Activated naive CD4-positive, alpha-beta T cell treated with anti-CD3 and anti-CD28 coated beads for 36 hours (primary cell): ENCODE results near the gene PDIA5. TPM values are rescaled to one million over a fixed set of nuclear protein-coding genes. Genes with fewer than 3 reads are reported as not detected.

Source experiments
- CTCF ChIA-PET: fragments of 350-600 bp; sonication (Branson Sonifier 250); formaldehyde crosslinking; loops from one replicate; lab custom pipeline; 2021; ENCODE audit warnings: antibody characterized with exemption; lab: Charles Lee
- DNase-seq: peaks from one replicate; pipeline ENCODE4 v3.0.0-alpha.2; 2020
- H3K27ac Mint-ChIP-seq: one replicate; pipeline ENCODE4 v1.8.0; 2021; ENCODE audit warnings: mild to moderate bottlenecking, mixed read lengths
- H3K27me3 Mint-ChIP-seq: one replicate; pipeline ENCODE4 v1.8.0; 2021; ENCODE audit warnings: low read depth, mixed read lengths
- H3K36me3 Mint-ChIP-seq: one replicate; pipeline ENCODE4 v1.8.0; 2021; ENCODE audit warnings: low read depth, mixed read lengths
- H3K4me1 Mint-ChIP-seq: one replicate; pipeline ENCODE4 v1.8.0; 2021; ENCODE audit warnings: low read depth, mixed read lengths
- H3K4me3 Mint-ChIP-seq: one replicate; pipeline ENCODE4 v1.8.0; 2021; ENCODE audit warnings: mild to moderate bottlenecking, moderate library complexity, mixed read lengths
- H3K9me3 Mint-ChIP-seq: one replicate; pipeline ENCODE4 v1.8.0; 2021; ENCODE audit warnings: mixed read lengths
- intact Hi-C: fragments of 100-400 bp; cut with micrococcal nuclease; formaldehyde crosslinking; loops from one replicate; pipeline ENCODE4 v1.15.1; 2023
- total RNA-seq, 2 experiments: library from RNA; stranded (reverse); gene quantifications; one replicate each; pipeline ENCODE4 v1.2.3, GENCODE V29; 2021

PDIA5 gene
- total RNA-seq, 2 experiments from 2014 or later: 20.7 to 21.2 TPM

- H3K4me3 Mint-ChIP-seq: no peak overlapping the region
- H3K36me3 Mint-ChIP-seq: peaks cover 22% of the 10 kb centered on the region
- no peaks in the 10 kb centered on the region for H3K27me3 Mint-ChIP-seq
- H3K4me1 Mint-ChIP-seq: no peaks in the 10 kb centered on the region
- CTCF ChIA-PET: no interaction called here
- H3K9me3 Mint-ChIP-seq: no peaks in the 10 kb centered on the region
- no peak overlapping the region for H3K27ac Mint-ChIP-seq
- DNase-seq: no peak
- intact Hi-C loops: no loop called here
These were observed 67.8 kb downstream of the PDIA5 start for GRCh38 chr3:123134671-123135070.

- H3K36me3 Mint-ChIP-seq: peaks cover 24% of the 10 kb centered on the region
- no peak overlapping the region for H3K4me3 Mint-ChIP-seq
- H3K9me3 Mint-ChIP-seq: no peaks in the 10 kb centered on the region
- H3K4me1 Mint-ChIP-seq: no peaks in the 10 kb centered on the region
- CTCF ChIA-PET: interaction anchor here (1.0 kb wide), 1 partner anchor 14 kb away, joined by 3 read pairs; no protein-coding TSS in a partner anchor
- intact Hi-C loops: no loop called here
- H3K27ac Mint-ChIP-seq: no peak overlapping the region
- H3K27me3 Mint-ChIP-seq: no peaks in the 10 kb centered on the region
- no peak for DNase-seq
These were observed 70.2 kb downstream of the PDIA5 start for GRCh38 chr3:123137001-123137400.

DNA sequence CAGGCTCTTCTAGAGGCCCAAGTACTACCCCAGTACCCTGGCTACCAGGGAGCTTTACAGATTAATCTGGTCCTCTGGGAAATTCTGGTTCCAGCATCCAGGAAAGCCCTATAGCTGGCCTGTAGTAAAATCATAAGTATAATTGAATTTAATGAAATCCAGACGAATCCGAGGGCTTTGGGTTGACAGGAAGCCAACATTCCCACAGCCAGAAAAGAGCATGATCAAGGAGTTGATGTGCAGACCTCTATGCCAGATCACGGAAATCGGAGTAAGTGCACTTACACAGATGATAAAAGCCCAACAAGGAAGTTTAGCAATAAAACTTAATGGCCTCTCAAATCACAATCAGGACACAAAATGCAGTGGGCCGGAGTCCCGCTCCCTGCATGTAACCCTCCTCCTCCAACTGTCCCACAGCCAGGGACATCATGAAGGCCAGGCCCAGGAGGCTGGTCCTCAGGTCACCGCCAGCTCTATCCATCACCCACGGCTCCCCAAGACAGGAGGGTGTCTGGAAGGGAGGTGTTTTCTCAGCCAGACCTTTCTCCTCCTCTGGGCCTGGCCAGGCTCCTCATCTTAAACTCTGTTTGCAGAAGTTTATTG, 72.1 kb downstream of the PDIA5 start:
- Mint-ChIP-seq H3K9me3 (no peaks in the 10 kb centered on the region), H3K27me3 (no peaks in the 10 kb centered on the region), H3K4me1 (no peaks in the 10 kb centered on the region), H3K27ac (no peak overlapping the region), H3K4me3 (no peak overlapping the region), H3K36me3 (peaks cover 28% of the 10 kb centered on the region)
- intact Hi-C loops: no loop called here
- no peak for DNase-seq
- CTCF ChIA-PET: no interaction called here

DNA sequence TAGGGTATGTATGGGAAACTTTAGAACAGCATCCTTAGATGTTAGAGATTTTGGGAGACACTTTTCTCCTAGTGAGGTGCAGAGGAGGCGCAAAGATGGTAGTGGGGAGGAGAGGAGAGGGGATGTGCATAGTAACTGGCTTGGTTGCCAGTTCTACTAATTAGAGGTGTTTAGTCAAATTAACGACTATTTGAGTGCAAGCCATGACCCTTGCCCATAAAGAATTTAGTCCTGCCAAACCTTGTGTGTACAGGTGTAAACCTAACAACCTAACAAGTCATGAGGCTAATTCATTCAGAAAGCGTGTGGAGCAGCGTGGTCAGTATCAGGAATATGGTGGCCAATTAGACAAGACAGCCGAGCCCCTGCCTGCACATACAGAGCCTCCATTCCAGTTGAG, 72.7 kb downstream of the PDIA5 start:
- peaks cover 26% of the 10 kb centered on the region for H3K36me3 Mint-ChIP-seq
- no peak for DNase-seq
- no peak overlapping the region for H3K4me3 Mint-ChIP-seq
- no peaks in the 10 kb centered on the region for H3K27me3 Mint-ChIP-seq
- CTCF ChIA-PET: no interaction called here
- no peaks in the 10 kb centered on the region for H3K9me3 Mint-ChIP-seq
- intact Hi-C loops: no loop called here
- no peaks in the 10 kb centered on the region for H3K4me1 Mint-ChIP-seq
- no peak overlapping the region for H3K27ac Mint-ChIP-seq

DNA sequence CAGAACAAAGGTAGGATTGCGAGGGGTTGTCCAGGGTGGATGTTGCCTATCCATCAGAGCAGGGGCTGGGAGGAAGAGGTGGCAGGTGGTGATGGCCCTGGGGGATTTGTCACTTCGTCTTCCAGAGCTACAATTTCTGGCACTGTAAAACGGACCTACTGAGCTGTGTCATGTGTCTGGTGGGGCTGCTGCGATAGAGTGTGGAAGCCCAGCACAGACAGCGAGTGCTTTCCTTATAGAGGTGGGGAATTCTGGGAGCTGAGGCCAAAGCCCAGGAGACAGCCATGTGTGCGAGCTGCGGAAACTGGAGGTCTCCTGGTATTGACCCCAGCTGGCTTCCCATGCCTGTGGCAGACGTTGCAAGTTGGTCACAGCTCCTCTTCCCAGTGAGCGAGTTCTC, 73.7 kb downstream of the PDIA5 start:
- Mint-ChIP-seq H3K27me3 (no peaks in the 10 kb centered on the region), H3K4me1 (no peaks in the 10 kb centered on the region), H3K27ac (no peak overlapping the region), H3K4me3 (no peak overlapping the region), H3K36me3 (peaks cover 21% of the 10 kb centered on the region), H3K9me3 (no peaks in the 10 kb centered on the region)
- CTCF ChIA-PET: no interaction called here
- DNase-seq: no peak
- intact Hi-C loops: no loop called here

DNA sequence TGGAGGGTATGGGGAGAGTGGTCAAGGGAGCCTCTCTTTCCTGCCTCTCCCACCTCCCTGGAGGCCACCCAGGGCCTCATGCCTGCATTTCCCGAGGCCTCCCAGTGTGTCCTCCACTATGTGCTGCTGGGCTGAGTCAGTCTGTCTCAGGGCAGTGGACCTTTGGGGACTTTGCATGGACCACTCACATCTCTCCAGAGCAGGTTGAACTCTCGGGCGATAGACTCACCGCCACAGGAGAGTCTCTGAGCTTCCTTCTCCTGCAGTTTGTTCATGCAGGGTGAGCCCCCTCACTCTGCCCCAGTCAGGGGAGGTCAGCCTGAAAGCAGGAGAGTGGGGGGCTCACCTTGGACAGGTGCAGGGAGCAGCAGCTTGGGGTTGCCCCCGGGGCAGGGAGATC, 74.5 kb downstream of the PDIA5 start:
- Mint-ChIP-seq H3K27me3 (no peaks in the 10 kb centered on the region), H3K27ac (no peak overlapping the region), H3K9me3 (no peaks in the 10 kb centered on the region), H3K4me3 (no peak overlapping the region), H3K4me1 (no peaks in the 10 kb centered on the region), H3K36me3 (peaks cover 26% of the 10 kb centered on the region)
- intact Hi-C loops: no loop called here
- DNase-seq: no peak
- CTCF ChIA-PET: no interaction called here

GRCh38 chr3:123143669-123144411, 77.0 kb downstream of the PDIA5 start:
- Mint-ChIP-seq H3K4me3 (no peak overlapping the region), H3K27ac (no peak overlapping the region)

GRCh38 chr3:123147754-123148535, 81.1 kb downstream of the PDIA5 start:
- CTCF ChIA-PET: interaction anchor here (0.8 kb wide), 1 partner anchor 13 kb away, joined by 3 read pairs; no protein-coding TSS in a partner anchor
- Mint-ChIP-seq H3K9me3 (peaks cover 3% of the 10 kb centered on the region), H3K4me3 (no peak overlapping the region), H3K36me3 (peaks cover 68% of the 10 kb centered on the region), H3K27me3 (no peaks in the 10 kb centered on the region), H3K27ac (no peak overlapping the region), H3K4me1 (no peaks in the 10 kb centered on the region)
- intact Hi-C loops: no loop called here
- no peak for DNase-seq

More at GRCh38 chr3:123143669-123144411, 77.0 kb downstream of the PDIA5 start:
- no peak for DNase-seq
- peaks cover 41% of the 10 kb centered on the region for H3K36me3 Mint-ChIP-seq
- CTCF ChIA-PET: no interaction called here
- H3K4me1 Mint-ChIP-seq: no peaks in the 10 kb centered on the region
- intact Hi-C loops: no loop called here
- no peaks in the 10 kb centered on the region for H3K9me3 Mint-ChIP-seq
- no peaks in the 10 kb centered on the region for H3K27me3 Mint-ChIP-seq

GRCh38 chr3:123148772-123149171, 81.9 kb downstream of the PDIA5 start:
- peaks cover 3% of the 10 kb centered on the region for H3K9me3 Mint-ChIP-seq
- H3K4me3 Mint-ChIP-seq: no peak overlapping the region
- CTCF ChIA-PET: no interaction called here
- H3K27me3 Mint-ChIP-seq: no peaks in the 10 kb centered on the region
- intact Hi-C loops: no loop called here
- H3K36me3 Mint-ChIP-seq: peaks cover 63% of the 10 kb centered on the region
- H3K4me1 Mint-ChIP-seq: no peaks in the 10 kb centered on the region
- no peak for DNase-seq
- H3K27ac Mint-ChIP-seq: no peak overlapping the region

- Mint-ChIP-seq H3K4me1 (no peaks in the 10 kb centered on the region), H3K36me3 (peaks cover 62% of the 10 kb centered on the region), H3K27ac (no peak overlapping the region), H3K9me3 (peaks cover 3% of the 10 kb centered on the region), H3K4me3 (no peak overlapping the region), H3K27me3 (no peaks in the 10 kb centered on the region)
- intact Hi-C loops: no loop called here
- CTCF ChIA-PET: no interaction called here
- no peak for DNase-seq
These were observed 82.7 kb downstream of the PDIA5 start for GRCh38 chr3:123149525-123149924.

GRCh38 chr3:123150449-123151215, 83.8 kb downstream of the PDIA5 start:
- Mint-ChIP-seq H3K27ac (no peak overlapping the region), H3K9me3 (peaks cover 3% of the 10 kb centered on the region), H3K4me1 (no peaks in the 10 kb centered on the region), H3K36me3 (peaks cover 65% of the 10 kb centered on the region), H3K4me3 (no peak overlapping the region), H3K27me3 (no peaks in the 10 kb centered on the region)
- DNase-seq: no peak
- intact Hi-C loops: no loop called here
- CTCF ChIA-PET: interaction anchor here (1.0 kb wide), 1 partner anchor 14 kb away, joined by 3 read pairs; no protein-coding TSS in a partner anchor

DNA sequence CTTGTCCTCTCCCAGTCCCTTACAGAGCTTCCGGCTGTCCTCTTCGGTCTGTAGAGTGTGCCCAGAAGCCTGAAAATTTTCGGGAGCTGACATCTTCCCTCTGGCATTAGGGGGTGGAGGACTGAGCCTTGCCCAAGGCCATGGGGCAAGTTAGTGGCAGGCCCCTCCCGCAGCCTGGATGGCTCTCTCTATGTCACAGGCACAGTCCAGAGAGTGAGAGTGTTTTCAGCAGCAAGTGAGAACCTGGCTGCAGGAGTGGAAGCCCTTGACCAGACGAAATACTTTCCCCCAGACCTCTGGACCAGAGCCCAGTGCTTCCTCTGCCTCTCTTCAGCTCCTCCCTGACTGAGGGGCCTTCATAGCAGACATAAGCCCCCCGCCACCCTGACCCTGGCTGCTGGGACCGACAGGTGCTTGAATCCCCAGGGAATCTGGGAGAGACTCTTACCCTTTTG, 84.5 kb downstream of the PDIA5 start:
- intact Hi-C loops: no loop called here
- Mint-ChIP-seq H3K36me3 (peaks cover 61% of the 10 kb centered on the region), H3K27ac (no peak overlapping the region), H3K9me3 (peaks cover 3% of the 10 kb centered on the region), H3K27me3 (no peaks in the 10 kb centered on the region), H3K4me1 (no peaks in the 10 kb centered on the region), H3K4me3 (no peak overlapping the region)
- DNase-seq: no peak
- CTCF ChIA-PET: interaction anchor here (1.0 kb wide), 1 partner anchor 14 kb away, joined by 3 read pairs; no protein-coding TSS in a partner anchor
